ENCODE measurements around the gene PSMD10. TPM values are rescaled to one million over a fixed set of nuclear protein-coding genes. Genes with fewer than 3 reads are reported as not detected.

PSMD10 gene
- total and polyA plus RNA-seq, 8 donors, result 7.8 to 22.0 (median 12.9) TPM

Other genes starting within 250 kb of the PSMD10 start
- not detected for gene TEX13B, start 109.2 kb downstream of the PSMD10 start, total RNA-seq
- not detected for gene TEX13B, start 109.2 kb downstream of the PSMD10 start, polyA plus RNA-seq
- gene VSIG1, start 46.5 kb downstream of the PSMD10 start, total RNA-seq, result 1 to 10 TPM in 1 of 6 donors, under 1 TPM in 2, not detected in 3; 0.16 to 1.8 (median 0.23) TPM
- gene VSIG1, start 46.5 kb downstream of the PSMD10 start, polyA plus RNA-seq, result under 1 TPM in 1 of 2 donors, not detected in 1; 0.05 TPM
- 10 to 100 TPM in 2 of 6 donors, 1 to 10 TPM in 4; 8.9 to 12.7 (median 9.8) TPM for gene ATG4A, start 236 bp upstream of the PSMD10 start, total RNA-seq
- gene ATG4A, start 236 bp upstream of the PSMD10 start, polyA plus RNA-seq, result 10 to 100 TPM; 10.2 to 14.6 TPM

Measured in pancreas (tissue), 8 donors.